Aortic smooth muscle cell (primary cell): ENCODE data around the gene ZNF506. TPM values are rescaled to one million over a fixed set of nuclear protein-coding genes. Genes with fewer than 3 reads are reported as not detected.

Experiments
- total RNA-seq: library from RNA; depleted of rRNA; stranded (reverse); fragments of >200 nt; gene quantifications from 2 replicates; pipeline ENCODE4 v1.2.3, GENCODE V29; 2014

The ZNF506 gene
- 9.2 and 9.9 TPM in 2 replicates for total RNA-seq

DNA sequence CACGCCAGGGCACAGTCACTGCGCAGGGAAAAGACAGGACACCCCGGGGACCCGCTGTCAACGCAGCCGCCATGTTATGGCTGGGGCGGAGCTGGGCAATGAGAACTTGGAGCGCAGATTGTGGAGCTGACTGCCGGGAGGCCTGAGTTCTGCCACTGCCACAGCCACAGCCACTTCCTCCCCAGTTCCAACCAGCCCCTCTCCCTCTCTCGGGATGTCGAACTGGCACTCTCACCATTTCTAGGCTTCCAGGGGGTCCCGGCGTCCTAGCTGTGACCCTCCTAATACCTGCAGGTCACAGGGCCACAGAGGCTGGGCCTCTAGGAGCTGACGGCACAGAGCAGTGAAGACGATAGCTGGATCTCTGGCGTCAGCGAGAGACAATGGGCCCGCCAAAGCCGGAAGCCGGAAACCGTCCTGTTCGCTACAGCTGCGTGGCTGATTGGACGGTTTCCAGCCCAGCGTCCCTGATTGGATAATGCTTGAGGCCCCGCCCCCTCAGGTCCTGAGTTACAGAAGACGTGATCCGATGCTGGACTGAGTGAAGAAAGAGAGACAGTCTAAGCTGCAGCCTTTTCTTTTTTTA, at the start of gene ZNF506:
ZNF506 (minus strand) TSS at position 385 of the 586 bp plus-strand sequence; CDS start at position 238, 147 bp downstream.

DNA sequence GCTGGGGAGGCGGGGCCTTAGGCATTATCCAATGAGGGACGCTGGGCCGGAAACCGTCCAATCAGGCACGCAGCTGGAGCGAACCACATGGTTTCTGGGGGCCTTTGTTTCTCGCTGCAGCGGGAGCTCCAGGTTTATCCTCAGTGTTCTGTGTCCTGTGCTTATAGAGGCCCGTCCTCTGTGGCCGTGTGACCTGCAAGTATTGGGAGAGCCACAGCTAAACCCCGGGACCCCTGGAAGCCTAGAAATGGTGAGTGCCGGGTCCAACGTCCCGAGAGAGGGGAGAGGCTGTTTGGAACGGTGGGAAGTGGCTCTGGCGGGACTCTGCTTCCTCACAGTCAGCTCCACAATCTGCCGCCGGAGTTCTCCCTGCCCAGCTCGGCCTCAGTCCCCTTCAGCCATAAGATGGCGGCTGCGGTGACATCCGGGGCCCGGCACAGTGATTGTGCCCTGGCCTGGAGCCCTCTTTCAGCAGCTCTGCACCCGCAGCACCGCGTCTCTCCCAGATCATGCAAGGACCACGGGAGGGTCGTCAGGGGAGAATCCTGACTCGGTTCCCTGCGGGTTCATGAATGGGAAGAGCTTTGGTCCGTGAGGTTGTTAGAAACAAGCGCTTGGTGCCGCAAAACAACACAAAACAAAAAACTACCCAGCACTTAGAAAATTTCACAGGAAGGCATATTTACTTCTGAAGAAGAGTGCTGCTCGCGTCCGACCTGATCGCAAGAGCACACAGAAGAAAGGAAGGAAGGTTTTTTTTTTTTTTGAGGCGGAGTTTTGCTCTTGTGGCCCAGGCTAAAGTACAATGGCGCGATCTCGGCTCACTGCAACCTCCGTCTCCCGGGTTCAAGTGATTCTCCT, 44.4 kb upstream of the ZNF506 start, which contains the start of gene ZNF253:
ZNF253 (plus strand) TSS at position 133 of the 861 bp plus-strand sequence; CDS start at position 248, 115 bp downstream.

Other genes with a start within 250 kb of the ZNF506 start
- 0.26 TPM in 1 of 2 replicates, not detected in the other for gene PBX4, start 203.1 kb downstream of the ZNF506 start, total RNA-seq
- 0.13 and 0.37 TPM in 2 replicates for gene LPAR2, start 193.5 kb downstream of the ZNF506 start, total RNA-seq
- 2.5 and 2.8 TPM in 2 replicates for gene GMIP, start 178.1 kb downstream of the ZNF506 start, total RNA-seq
- gene ATP13A1, start 158.1 kb downstream of the ZNF506 start, total RNA-seq = 23.8 and 27.3 TPM in 2 replicates
- gene ZNF101, start 152.9 kb downstream of the ZNF506 start, total RNA-seq = 5.4 and 6.3 TPM in 2 replicates
- gene ZNF14, start 88.6 kb downstream of the ZNF506 start, total RNA-seq = 4.7 and 5.3 TPM in 2 replicates
- gene ZNF253, start 44.1 kb upstream of the ZNF506 start, total RNA-seq = 2.2 and 2.9 TPM in 2 replicates
- 1.8 and 2.0 TPM in 2 replicates for gene ZNF93, start 79.2 kb upstream of the ZNF506 start, total RNA-seq
- gene ZNF682, start 217.8 kb upstream of the ZNF506 start, total RNA-seq = 1.8 and 2.1 TPM in 2 replicates